BE2C (cell line): ENCODE results near the gene QPCT.
A peak's percentile ranks its signal among the peaks of the same experiment; 100 is the strongest.

Experiments
- DNase-seq: peaks from one replicate; pipeline ENCODE4 v3.0.0-alpha.2; 2020
- H3K27me3 ChIP-seq: fragments of 250-450 bp; sonication (Bioruptor Pico); 2 replicates; pipeline ENCODE4 v1.5.1; 2020; ENCODE audit warnings: mild to moderate bottlenecking
- H3K36me3 ChIP-seq: fragments of 250-450 bp; sonication (Bioruptor Pico); 2 replicates; pipeline ENCODE4 v1.5.1; 2020; ENCODE audit warnings: mild to moderate bottlenecking
- H3K4me1 ChIP-seq: fragments of 250-450 bp; sonication (Bioruptor Pico); 2 replicates; pipeline ENCODE4 v1.5.1; 2020
- H3K4me3 ChIP-seq: 2 replicates; pipeline ENCODE4 v1.5.1; 2011; ENCODE audit warnings: low read depth, low read length
- H3K9me3 ChIP-seq: fragments of 250-450 bp; sonication (Bioruptor Pico); 2 replicates; pipeline ENCODE4 v1.5.1; 2020
- CTCF ChIP-seq: IDR thresholded peaks from 2 replicates; pipeline ENCODE4 v1.5.1; 2012; ENCODE audit warnings: mild to moderate bottlenecking, low read depth, low read length

Gene QPCT

GRCh38 chr2:37316181-37316580 is 28.2 kb upstream of the QPCT start:
- H3K4me3 ChIP-seq: no peak overlapping the region

GRCh38 chr2:37317746-37318145 is 26.7 kb upstream of the QPCT start:
- TF ChIP-seq CTCF: no peak
- no peak overlapping the region for H3K4me3 ChIP-seq
- H3K4me1 ChIP-seq: peaks cover 20% of the 10 kb centered on the region

More at GRCh38 chr2:37316181-37316580, 28.2 kb upstream of the QPCT start:
- Histone ChIP-seq H3K27me3 (no peaks in the 10 kb centered on the region), H3K36me3 (peaks cover 11% of the 10 kb centered on the region), H3K9me3 (no peaks in the 10 kb centered on the region), H3K4me1 (peaks cover 27% of the 10 kb centered on the region)
- TF ChIP-seq CTCF: no peak
- DNase-seq: no peak

GRCh38 chr2:37318401-37318800 is 26.0 kb upstream of the QPCT start:
- Histone ChIP-seq H3K9me3 (no peaks in the 10 kb centered on the region), H3K36me3 (peaks cover 11% of the 10 kb centered on the region), H3K27me3 (no peaks in the 10 kb centered on the region), H3K4me3 (no peak overlapping the region), H3K4me1 (peaks cover 20% of the 10 kb centered on the region)
- no peak for TF ChIP-seq CTCF
- DNase-seq: no peak

More at GRCh38 chr2:37317746-37318145, 26.7 kb upstream of the QPCT start:
- Histone ChIP-seq H3K9me3 (no peaks in the 10 kb centered on the region), H3K27me3 (no peaks in the 10 kb centered on the region), H3K36me3 (peaks cover 11% of the 10 kb centered on the region)
- DNase-seq: no peak

GRCh38 chr2:37319754-37320609 is 24.4 kb upstream of the QPCT start:
- TF ChIP-seq CTCF: no peak
- Histone ChIP-seq H3K36me3 (peaks cover 11% of the 10 kb centered on the region), H3K27me3 (no peaks in the 10 kb centered on the region), H3K9me3 (no peaks in the 10 kb centered on the region), H3K4me3 (no peak overlapping the region), H3K4me1 (peaks cover 20% of the 10 kb centered on the region)
- no peak for DNase-seq

- Histone ChIP-seq H3K36me3 (peaks cover 5% of the 10 kb centered on the region), H3K4me1 (peaks cover 14% of the 10 kb centered on the region), H3K4me3 (peak overlapping the region; percentile 88), H3K27me3 (no peaks in the 10 kb centered on the region), H3K9me3 (no peaks in the 10 kb centered on the region)
- TF ChIP-seq CTCF: no peak
- no peak for DNase-seq
Measured at GRCh38 chr2:37321029-37321682, 23.3 kb upstream of the QPCT start.

- Histone ChIP-seq H3K4me3 (peak overlapping the region; percentile 88), H3K36me3 (peaks cover 3% of the 10 kb centered on the region), H3K27me3 (no peaks in the 10 kb centered on the region), H3K4me1 (peaks cover 14% of the 10 kb centered on the region; the same call in 1 of the 2 replicates), H3K9me3 (no peaks in the 10 kb centered on the region)
- DNase-seq: peak; percentile 47
- TF ChIP-seq CTCF: no peak
Measured at GRCh38 chr2:37322368-37322767, 22.1 kb upstream of the QPCT start.
